ENCODE results near the gene STIM1. TPM values are rescaled to one million over a fixed set of nuclear protein-coding genes. Genes with fewer than 3 reads are reported as not detected.

Gene STIM1
- total and polyA plus RNA-seq, 12 donors: 11.9 to 55.7 (median 37.4) TPM

DNA sequence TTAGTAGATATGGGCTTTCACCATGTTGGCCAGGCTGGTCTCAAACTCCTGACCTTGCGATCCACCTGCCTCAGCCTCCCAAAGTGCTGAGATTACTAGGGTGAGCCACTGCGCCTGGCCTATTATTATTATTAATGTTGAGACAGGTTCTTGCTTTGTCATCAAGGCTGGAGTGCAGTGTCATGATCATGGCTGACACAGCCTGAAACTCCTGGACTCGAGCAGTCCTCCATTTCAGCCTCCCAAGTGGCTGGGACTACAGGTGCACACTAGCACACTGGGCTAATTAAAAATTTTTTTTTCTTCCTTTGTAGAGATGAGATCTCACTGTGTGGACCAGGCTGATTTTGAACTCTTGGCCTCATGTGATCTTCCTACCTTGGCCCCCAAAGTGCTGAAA is 102.0 kb downstream of the STIM1 start:
- WGBS, 2 donors: 81 to 99% methylated on average over 3 of the region's 3 CpGs
- no peak for ATAC-seq
- peaks cover 0 to 42% (median 4%) of the 10 kb centered on the region in 9 donors for H3K4me1 ChIP-seq
- no peaks in the 10 kb centered on the region for H3K27me3 ChIP-seq
- no peak overlapping the region for H3K4me3 ChIP-seq
- H3K36me3 ChIP-seq: no peaks in the 10 kb centered on the region
- H3K27ac ChIP-seq: no peak overlapping the region
- intact Hi-C loops (cut with DNase I): loop anchor here in 2 of 10 donors (5.0 to 10.0 kb wide), 2 partner anchors 35 to 67 kb away; no protein-coding TSS in a partner anchor
- no peak for TF ChIP-seq CTCF (IDR thresholded peaks at IDR 0.05)
- no peaks in the 10 kb centered on the region for H3K9me3 ChIP-seq
- DNase-seq: no peak

GRCh38 chr11:3958281-3958680 is 102.8 kb downstream of the STIM1 start:
- Histone ChIP-seq H3K36me3 (no peaks in the 10 kb centered on the region), H3K4me3 (no peak overlapping the region), H3K4me1 (peaks cover 0 to 47% (median 3%) of the 10 kb centered on the region in 9 donors), H3K9me3 (no peaks in the 10 kb centered on the region), H3K27ac (no peak overlapping the region), H3K27me3 (no peaks in the 10 kb centered on the region)
- intact Hi-C loops (cut with DNase I): loop anchor here in 2 of 10 donors (5.0 to 10.0 kb wide), 2 partner anchors 34 to 67 kb away; no protein-coding TSS in a partner anchor
- no peak for DNase-seq
- ATAC-seq: no peak
- no peak for TF ChIP-seq CTCF (IDR thresholded peaks at IDR 0.05)
- 69 to 94% methylated on average over 2 of the region's 2 CpGs for WGBS, 2 donors

GRCh38 chr11:3959015-3959902 is 103.8 kb downstream of the STIM1 start:
- intact Hi-C loops (cut with DNase I): loop anchor here in 2 of 10 donors (5.0 to 10.0 kb wide), 2 partner anchors 33 to 66 kb away; no protein-coding TSS in a partner anchor
- 90 to 93% methylated on average over 5 of the region's 5 CpGs for WGBS, 2 donors
- peak in 1 of 8 donors; percentile 65 for ATAC-seq
- H3K4me1 ChIP-seq: peaks cover 0 to 39% (median 7%) of the 10 kb centered on the region in 9 donors
- no peaks in the 10 kb centered on the region for H3K36me3 ChIP-seq
- no peak overlapping the region for H3K27ac ChIP-seq
- no peak for DNase-seq
- no peaks in the 10 kb centered on the region for H3K27me3 ChIP-seq
- peak in 1 of 9 donors; percentile 27 for TF ChIP-seq CTCF (IDR thresholded peaks at IDR 0.05)
- no peaks in the 10 kb centered on the region for H3K9me3 ChIP-seq
- H3K4me3 ChIP-seq: no peak overlapping the region

GRCh38 chr11:3959903-3960265 is 104.4 kb downstream of the STIM1 start:
- H3K27me3 ChIP-seq: no peaks in the 10 kb centered on the region
- no peak overlapping the region for H3K27ac ChIP-seq
- peaks cover 0 to 37% (median 7%) of the 10 kb centered on the region in 9 donors for H3K4me1 ChIP-seq
- intact Hi-C loops (cut with DNase I): loop anchor here in 2 of 10 donors (5.0 to 10.0 kb wide), 2 partner anchors 32 to 65 kb away; no protein-coding TSS in a partner anchor
- ATAC-seq: no peak
- no peak overlapping the region for H3K4me3 ChIP-seq
- H3K9me3 ChIP-seq: no peaks in the 10 kb centered on the region
- no peak for DNase-seq
- H3K36me3 ChIP-seq: no peaks in the 10 kb centered on the region
- TF ChIP-seq CTCF (IDR thresholded peaks at IDR 0.05): no peak

Measured in heart right ventricle (tissue), 16 donors.